Fibroblast of lung (primary cell): ENCODE data around the gene ADGRF5.

Source experiments
- EZH2 ChIP-seq: IDR thresholded peaks from 2 replicates; pipeline ENCODE4 v1.5.1; 2012; ENCODE audit warnings: low read length, control low read depth, mild to moderate bottlenecking; ENCODE audit errors: missing control alignments
- TF ChIP-seq, protein P1 (sequence below), 2 donors: IDR thresholded peaks in 1 of 2; conservative IDR thresholded peaks in 1 of 2; 1 replicate in 1 of 2; 2 replicates in 1 of 2; pipeline ENCODE4 v1.5.1; 2011 to 2012; ENCODE audit warnings: low read length in 2 of 2, control low read depth in 1 of 2, inconsistent platforms in 1 of 2, low read depth in 1 of 2, mild to moderate bottlenecking in 1 of 2

DNA sequence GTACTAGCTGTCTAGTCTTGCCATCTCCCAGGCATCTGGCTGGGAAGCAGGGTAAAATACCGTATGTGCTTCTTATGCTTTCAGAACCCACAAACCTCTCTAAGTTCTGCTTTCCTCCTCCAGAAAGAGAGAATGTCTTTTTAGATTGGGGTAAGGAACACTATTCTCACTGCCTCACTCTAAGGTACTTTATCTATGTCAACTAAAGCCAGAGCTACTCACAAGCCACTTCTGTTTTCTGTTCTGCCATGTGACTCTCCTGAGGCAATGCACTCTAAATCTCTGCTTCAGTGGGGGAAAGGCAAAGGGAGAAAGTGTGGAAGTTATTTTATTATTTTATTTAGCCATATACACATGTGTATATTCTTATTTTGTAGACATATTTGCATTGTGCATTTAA, 112.9 kb downstream of the ADGRF5 start:
- TF ChIP-seq, protein P1, sequence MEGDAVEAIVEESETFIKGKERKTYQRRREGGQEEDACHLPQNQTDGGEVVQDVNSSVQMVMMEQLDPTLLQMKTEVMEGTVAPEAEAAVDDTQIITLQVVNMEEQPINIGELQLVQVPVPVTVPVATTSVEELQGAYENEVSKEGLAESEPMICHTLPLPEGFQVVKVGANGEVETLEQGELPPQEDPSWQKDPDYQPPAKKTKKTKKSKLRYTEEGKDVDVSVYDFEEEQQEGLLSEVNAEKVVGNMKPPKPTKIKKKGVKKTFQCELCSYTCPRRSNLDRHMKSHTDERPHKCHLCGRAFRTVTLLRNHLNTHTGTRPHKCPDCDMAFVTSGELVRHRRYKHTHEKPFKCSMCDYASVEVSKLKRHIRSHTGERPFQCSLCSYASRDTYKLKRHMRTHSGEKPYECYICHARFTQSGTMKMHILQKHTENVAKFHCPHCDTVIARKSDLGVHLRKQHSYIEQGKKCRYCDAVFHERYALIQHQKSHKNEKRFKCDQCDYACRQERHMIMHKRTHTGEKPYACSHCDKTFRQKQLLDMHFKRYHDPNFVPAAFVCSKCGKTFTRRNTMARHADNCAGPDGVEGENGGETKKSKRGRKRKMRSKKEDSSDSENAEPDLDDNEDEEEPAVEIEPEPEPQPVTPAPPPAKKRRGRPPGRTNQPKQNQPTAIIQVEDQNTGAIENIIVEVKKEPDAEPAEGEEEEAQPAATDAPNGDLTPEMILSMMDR (conservative IDR thresholded peaks at IDR 0.05 in 1 of 2, IDR thresholded peaks at IDR 0.05 in 1 of 2; ENCODE audit: low read depth in 1 of 2, low read length in 2 of 2): no peak
- TF ChIP-seq EZH2: no peak
